GM21619 (cell line): ENCODE results near the gene HOXC4.

Experiments used
- ATAC-seq: cut with Tn5 transposase; IDR thresholded peaks from one replicate; pipeline ENCODE4 v1.9.1; 2021; ENCODE audit not compliant: unreplicated experiment

Gene HOXC4

DNA sequence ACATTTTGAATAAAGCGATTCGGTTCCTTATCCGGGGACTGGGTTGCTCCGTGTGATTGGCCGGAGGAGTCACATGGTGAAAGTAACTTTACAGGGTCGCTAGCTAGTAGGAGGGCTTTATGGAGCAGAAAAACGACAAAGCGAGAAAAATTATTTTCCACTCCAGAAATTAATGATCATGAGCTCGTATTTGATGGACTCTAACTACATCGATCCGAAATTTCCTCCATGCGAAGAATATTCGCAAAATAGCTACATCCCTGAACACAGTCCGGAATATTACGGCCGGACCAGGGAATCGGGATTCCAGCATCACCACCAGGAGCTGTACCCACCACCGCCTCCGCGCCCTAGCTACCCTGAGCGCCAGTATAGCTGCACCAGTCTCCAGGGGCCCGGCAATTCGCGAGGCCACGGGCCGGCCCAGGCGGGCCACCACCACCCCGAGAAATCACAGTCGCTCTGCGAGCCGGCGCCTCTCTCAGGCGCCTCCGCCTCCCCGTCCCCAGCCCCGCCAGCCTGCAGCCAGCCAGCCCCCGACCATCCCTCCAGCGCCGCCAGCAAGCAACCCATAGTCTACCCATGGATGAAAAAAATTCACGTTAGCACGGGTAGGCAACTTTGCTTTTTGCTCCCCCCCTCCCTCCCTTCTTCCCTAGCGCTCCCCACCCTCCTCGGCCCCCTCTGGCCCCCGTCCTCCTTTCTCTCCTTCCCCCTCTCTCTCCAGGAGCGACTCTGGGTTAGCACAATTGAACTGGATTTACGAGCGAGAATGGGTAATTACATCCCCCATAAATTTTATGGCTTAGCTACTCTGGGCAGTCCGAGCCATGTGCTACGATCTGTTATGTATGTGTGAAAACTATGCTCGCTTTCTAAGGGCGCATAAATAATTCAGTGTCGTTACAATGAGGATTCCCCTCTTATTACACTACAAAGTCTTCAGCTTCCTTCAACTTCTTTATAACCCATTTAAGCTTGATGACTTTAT lies at the start of gene HOXC4:
Gene HOXC4 (plus strand): TSS at position 85 of the 991 bp plus-strand sequence. CDS start 88 bp downstream, at position 173.
- ATAC-seq = peak; percentile 40

- ATAC-seq = no peak
These were observed 49.4 kb upstream of the HOXC4 start for GRCh38 chr12:54004063-54004840.

DNA sequence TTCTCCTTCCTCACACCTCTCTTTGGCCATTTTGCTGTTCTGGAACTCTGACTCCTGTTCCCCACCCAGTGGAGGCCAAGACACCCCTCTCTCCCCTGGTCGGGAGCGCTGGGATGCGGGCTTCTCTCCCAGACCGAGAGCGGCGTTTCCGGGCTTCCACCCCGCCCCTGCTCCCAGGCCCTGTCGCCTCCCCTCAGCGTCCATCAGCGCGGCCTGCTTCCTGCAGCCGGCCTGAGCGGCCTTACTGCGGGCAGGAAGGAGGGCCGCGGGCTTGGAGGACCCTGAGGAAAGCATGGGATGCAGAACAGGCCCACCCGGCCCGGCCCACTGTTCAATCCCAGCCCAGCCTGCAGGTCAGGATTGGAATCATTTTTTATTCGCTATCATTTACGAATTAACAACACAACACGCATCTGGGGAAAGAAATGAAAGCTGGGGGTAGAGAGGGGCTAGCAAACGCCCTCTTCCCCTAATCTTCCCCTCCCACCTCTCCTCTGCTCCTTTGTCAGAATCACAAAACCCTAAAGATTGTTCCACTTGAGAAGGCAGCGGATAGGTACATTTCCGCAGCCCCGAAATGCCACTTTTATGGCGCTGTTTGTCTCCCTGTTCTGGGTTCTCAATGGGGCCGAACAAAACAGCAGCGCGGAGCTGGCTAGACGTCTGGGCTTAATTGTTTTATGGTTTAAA lies 48.6 kb upstream of the HOXC4 start:
- no peak for ATAC-seq

DNA sequence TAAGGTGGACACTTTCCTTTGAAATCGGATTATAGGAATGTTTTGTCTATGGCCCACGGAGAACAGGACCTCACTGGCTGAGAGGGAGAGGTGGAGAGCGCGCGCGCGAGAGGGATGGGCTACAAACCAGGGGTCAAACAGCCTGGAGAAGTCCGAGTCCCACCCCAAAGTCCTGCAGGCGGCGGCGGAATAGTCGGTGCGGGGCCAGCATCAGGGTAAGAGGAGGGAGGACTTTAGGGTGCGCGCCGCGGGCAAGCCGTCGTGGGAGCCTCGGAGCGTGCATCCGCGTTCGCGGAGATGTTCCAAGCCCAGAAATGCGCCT lies 48.1 kb upstream of the HOXC4 start:
- no peak for ATAC-seq

DNA sequence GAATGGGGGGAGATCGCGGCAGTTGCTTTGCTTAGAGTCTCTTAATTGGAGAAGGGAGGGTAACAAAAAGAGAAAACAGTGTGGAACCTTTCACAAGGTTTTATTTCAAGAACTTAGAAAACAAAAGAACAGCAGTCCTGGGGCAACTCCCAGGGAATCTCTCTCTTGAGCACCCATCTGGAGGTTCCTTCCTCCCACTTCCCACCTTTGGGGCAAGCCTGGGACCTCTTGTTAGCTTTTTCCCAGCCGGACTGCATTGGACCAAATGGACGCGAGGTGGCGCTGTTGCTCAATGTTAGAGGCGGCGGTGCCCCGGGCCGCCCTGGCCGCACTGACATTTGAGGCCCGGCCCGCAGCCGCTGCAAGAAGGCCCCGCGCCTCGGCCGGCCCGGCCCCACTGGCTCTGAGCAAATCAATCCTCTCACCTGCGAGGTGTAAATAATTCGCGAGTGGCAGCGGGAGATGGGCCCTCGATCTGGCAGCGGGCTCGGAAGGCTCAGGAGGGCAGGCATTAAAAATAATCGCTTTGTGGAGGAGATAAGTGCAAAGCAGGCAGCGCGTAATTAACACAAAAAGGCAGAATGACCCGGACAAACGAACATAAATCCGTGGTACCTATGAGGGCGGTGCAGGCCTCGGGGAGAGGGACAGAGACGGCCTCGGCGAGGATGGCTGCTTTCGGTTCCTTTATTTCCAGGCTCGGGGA lies 47.6 kb upstream of the HOXC4 start:
- no peak for ATAC-seq

DNA sequence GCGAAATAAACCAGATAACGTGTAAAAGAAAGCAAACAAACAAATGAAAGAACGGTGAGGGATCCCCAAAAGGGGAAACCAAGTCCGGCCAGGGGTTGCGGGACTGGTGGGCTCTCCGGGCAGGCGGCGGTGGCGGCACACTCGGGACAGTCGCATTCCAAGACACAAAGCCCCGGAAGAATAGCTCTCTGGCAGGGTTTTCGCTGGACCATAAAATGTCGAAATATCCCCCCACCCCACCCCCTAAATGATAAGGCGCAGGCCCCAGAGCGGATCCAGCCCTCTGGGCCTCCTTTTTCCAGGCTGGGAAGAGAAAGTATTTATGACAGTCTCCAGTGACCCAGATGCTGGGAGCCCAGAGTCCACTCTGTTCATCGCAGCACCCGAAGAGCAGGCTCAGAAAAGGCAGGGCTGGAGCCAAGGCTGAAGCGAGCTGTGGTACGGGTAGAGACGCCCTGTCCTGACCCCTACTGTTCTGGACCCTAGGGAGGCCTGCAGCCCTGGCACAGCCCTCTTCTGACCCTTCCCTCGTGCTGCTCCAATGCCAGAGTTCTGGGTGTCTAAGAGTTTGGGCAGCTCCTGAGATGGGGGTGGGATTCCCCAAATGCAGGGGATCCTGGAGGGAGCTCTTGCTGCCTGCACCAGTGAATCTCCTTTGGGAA lies 46.9 kb upstream of the HOXC4 start:
- ATAC-seq = no peak

- ATAC-seq = no peak
These were observed 45.9 kb upstream of the HOXC4 start for GRCh38 chr12:54007538-54008259.

- no peak for ATAC-seq
These were observed 45.4 kb upstream of the HOXC4 start for GRCh38 chr12:54008260-54008552.

- ATAC-seq = no peak
These were observed 44.2 kb upstream of the HOXC4 start for GRCh38 chr12:54009171-54010052.

DNA sequence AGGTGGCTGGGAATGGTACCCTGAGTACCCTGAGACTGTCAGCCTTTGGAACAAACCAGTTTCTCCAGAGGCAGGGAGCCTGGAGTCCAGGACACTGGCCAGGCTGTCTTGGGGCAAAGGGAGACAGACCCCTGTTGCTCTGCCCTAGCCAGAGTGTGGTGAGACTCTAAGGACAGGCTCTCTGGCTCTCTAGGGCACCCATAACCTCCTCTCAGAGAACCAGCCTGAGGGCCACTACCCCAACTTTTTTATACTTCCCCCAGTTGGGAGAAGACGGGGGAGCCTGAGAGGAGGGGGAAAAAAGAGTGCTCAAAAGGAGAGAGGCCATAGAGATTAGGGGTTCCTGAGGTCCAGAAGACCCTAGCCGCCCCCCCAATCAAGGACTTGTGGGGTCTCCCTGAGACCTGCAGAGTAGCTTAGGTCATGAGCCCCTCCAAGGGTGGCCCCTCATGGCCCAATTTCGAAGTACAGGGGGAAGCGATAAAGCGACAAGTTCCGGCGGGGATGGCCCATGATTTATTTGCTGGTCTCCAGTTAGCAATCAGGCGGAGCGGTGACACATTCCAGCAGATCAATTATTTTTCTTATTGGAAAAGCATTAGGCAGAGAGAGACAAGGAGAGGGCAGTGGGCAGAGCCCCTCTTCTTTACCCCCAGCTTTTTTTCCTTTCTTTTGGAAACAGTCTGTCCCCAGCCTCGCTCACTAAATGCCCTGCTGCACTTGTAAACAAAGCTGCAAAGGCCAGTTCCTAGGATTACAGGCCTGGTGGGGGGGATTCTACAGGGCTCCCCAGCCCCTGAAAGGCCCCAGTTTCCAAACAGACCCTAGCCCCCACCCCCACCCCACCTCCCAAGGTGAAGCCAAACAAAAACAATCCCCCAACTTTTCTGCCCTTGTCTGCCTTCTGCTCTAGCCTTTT lies 43.3 kb upstream of the HOXC4 start:
- ATAC-seq = no peak

- no peak for ATAC-seq
These were observed 42.5 kb upstream of the HOXC4 start for GRCh38 chr12:54010972-54011664.

- ATAC-seq = no peak
These were observed 41.7 kb upstream of the HOXC4 start for GRCh38 chr12:54011665-54012532.

DNA sequence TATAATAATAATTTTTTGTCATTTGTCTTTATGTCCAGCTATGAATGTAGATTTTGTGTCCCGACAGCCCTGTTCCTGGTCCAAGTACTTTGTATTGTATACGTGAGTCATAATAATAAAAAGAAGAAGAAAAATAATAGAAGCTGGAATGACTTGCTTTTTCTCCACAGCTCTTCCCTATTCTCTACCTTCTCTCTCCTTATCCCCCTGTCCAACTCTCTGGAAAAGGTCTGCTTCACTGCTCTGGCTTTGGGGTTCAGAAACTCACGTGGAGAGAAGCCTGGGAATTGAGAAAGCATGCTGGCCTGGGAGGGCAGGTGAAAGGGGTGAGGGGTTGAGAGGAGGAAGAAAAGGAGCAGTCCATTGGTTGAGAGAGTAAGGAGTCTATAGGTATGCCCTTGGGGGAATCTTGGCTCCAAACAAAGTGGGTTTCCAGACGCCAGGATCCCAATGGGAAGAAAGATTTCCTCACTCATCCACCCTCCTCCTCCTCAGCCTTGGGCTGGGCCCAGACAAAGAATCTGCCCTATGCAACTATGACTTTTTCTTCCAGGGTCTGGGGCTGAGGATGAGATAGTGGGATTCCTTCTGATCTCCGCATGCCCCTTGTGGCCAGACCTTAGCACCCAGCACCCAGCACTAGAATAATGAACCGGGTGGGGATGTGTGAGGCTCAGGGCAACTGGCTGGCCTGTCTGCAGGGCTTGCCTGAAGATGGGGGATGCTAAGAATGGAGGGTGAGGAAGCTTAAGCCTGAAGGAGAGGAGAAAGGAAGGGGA lies 40.8 kb upstream of the HOXC4 start:
- ATAC-seq = no peak

DNA sequence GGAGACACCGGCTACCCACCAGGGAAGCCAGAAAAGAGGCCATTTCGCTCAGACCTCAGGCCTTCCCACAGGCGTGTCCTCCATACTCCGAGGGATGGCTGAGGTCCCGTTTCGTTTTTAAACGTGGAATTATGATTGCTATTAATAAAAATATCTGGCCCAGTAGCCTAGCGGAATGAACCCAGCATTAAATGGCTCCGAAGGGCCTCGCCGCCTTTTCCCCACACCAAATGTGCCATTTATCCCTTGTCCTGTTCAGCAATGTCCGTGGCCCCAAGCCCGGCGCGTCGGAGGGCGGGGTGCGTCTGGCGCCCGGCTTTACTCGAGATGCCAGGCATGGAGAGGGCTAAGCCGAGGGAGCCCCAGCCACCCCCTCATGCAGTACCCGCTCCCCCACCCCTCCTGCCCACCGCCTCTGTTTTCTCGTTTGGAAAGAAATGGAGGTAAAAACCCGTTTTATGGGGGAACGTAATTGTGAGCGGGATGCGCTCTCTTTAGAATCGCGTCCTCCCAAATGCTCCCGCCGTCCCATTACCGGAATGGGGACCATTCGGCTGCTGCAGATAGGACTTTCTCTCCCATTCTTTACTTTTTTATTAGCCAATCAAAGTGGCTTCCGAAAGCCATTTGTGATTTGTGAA lies 39.1 kb upstream of the HOXC4 start:
- ATAC-seq = no peak
